ENCODE data around the gene PRG2.
A peak's percentile ranks its signal among the peaks of the same experiment; 100 is the strongest.
"Not testable (repeated sequence)": the region's sequence is repeated elsewhere in the genome, so short reads cannot be mapped to it uniquely, and the experiment has no call there.

Gene PRG2

GRCh38 chr11:57419146-57419545, 28.7 kb upstream of the PRG2 start:
- no peak for DNase-seq (ENCODE audit: low read depth)

GRCh38 chr11:57418131-57418530, 27.7 kb upstream of the PRG2 start:
- DNase-seq (ENCODE audit: low read depth): no peak

- DNase-seq (ENCODE audit: low read depth): peak; percentile 81
Observed at GRCh38 chr11:57417056-57417455, 26.6 kb upstream of the PRG2 start.

- DNase-seq (ENCODE audit: low read depth): no peak
Observed at GRCh38 chr11:57416436-57416835, 26.0 kb upstream of the PRG2 start.

- DNase-seq (ENCODE audit: low read depth): no peak
Observed at GRCh38 chr11:57414612-57415212, 24.3 kb upstream of the PRG2 start.

DNA sequence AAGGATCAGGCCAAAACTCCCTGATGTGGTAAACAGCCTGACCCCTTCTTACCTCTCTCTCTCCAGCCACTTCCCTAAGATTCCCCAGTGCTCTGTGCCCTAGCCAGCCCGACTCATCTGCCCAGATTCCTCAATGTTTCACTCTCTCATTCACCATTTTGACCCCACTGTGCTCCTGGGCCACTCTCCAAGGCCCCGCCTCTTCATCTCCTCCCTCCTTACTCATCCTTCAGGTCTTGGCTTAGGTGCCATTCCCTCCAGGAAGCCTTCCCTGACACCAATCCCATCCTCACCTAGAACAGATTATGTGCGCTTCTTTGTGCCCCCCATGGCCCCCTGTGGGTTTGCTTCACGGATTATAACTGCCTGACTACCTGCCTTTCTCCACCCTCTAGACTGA, 23.2 kb upstream of the PRG2 start:
- DNase-seq (ENCODE audit: low read depth): no peak

DNA sequence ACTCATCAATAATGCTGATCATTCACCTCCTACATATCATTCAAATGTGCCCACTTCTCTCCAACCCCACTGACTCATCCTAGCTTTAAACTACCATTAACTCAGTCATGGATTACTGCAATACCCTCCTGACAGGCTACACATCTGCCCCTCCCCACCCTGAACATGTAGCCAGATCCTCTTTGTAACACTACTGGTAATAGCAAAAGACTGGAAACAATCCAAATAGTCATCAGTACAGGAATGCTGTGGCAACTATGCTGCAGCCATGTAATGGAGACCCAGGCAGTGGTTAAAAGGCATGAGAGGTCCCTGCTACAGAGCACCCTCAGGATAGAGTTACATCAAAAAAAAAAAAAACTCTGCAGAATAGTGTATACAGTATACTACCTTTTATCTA, 19.8 kb upstream of the PRG2 start:
- DNase-seq (ENCODE audit: low read depth): peak; percentile 95

DNA sequence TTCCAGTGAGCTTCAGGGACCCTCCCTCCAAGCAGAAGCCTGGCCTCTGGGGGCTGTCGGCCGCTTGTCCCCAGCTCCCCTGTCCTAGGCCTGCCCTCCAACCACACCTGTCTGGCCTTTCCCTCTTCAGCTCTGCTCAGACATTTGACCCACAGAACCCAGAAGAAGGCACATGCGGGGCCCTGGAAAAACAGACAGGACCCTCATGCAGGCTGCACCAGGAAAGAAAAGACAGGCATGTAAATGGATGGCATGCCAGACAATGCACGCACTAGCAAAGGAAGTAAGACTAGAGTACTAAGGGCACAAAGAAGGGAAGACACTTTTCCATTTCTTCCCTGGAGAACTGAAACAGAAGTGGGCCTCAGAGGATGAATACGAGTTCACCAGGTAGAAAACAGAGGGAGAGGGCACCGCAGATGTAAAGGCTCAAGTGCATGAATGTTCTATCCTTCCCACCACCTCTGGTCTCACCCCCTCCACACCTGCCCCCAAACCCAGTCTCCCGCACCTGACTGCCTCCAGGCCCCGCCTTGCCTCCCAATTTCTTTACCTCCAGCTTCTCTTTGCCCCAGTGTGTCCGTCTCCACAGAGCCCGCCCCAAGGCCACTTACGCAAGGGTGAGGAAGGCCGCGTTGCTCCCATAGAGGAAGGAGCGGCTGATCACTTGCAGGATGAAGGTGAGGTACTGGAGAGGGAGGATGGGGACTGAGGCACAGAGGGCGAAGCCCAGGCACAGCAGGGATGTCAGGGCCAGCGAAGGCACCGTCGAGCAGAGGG, 19.1 kb upstream of the PRG2 start:
- no peak for DNase-seq (ENCODE audit: low read depth)

- DNase-seq (ENCODE audit: low read depth): no peak
Observed at GRCh38 chr11:57408771-57409170, 18.3 kb upstream of the PRG2 start.

GRCh38 chr11:57407941-57408475, 17.6 kb upstream of the PRG2 start:
- DNase-seq (ENCODE audit: low read depth): no peak

DNA sequence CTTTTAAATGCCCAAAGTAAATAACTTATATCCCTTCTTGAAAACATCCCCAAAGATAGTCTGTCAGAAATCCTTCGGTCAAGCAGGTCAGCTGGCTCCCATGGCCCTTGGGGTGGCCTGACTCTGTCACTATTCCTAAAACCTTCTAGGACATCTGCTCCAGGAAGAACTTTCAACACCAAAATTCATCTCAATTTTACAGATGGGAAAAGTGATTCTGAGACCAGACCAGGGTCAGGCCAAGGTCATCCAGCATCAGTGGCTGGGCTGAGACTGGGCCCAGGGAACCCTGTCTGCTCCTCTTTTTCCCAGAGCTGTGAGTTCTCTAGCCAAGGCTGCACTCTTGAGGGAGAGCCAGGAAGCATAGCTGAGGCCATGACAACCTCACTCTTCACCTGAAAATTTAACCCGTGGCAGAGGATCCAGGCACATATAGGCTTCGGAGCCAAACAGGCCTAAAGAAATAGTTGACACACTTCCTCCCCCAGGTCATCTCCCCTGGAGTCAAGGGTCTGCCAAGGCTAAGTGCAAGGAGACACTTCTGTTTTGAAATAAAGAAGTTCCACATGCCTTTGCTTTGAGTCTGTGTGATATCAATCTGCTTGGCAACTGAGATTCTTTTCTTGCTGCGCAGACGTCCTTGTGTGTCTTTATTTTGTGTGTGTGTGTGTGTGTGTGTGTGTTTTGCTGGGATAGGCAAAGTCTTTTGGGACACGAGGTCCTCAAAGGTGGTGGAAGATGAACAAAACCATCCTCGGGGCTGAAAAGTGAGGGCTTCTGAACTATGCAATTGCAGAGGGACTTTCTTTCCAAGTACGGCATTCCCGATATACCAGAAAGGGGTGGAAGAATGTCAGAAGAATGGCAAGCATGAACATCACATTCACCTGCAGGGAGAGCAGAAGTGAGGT, 16.8 kb upstream of the PRG2 start:
- DNase-seq (ENCODE audit: low read depth): peak; percentile 13

- DNase-seq (ENCODE audit: low read depth): peak; percentile 27
Observed at GRCh38 chr11:57406337-57406904, 16.0 kb upstream of the PRG2 start.

DNA sequence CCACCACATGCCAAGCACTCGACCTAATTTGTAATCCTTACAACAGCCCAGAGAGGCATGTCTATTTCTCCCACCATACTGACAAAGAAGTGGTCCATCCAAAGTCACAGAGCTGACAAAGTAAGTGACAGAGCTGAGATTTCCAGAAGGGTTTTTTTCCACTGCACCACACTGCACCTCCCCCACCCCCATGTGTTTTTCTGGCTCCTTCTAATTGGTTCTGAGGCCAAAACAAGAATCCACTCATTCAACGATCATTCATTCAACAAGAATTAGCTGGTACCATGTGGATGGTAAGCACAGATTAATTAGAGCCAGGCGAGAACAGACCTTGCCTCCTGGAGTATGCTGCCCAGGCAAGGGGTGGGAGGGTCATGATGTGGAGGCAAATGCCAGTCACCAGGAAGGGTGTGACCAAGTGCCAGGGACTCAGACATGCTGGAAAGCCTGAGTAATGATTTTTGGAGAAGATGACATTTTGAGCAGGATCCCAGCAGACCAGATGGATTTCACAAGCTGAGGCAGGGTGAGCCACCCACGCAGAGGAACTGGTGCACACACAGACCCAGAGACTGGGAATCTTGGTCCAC, 14.9 kb upstream of the PRG2 start:
- DNase-seq (ENCODE audit: low read depth): no peak

- no peak for DNase-seq (ENCODE audit: low read depth)
Observed at GRCh38 chr11:57403802-57404147, 13.3 kb upstream of the PRG2 start.

- not testable (repeated sequence) for DNase-seq (ENCODE audit: low read depth)
Observed at GRCh38 chr11:57403003-57403801, 12.8 kb upstream of the PRG2 start.

GRCh38 chr11:57402188-57403002, 11.9 kb upstream of the PRG2 start:
- no peak for DNase-seq (ENCODE audit: low read depth)

DNA sequence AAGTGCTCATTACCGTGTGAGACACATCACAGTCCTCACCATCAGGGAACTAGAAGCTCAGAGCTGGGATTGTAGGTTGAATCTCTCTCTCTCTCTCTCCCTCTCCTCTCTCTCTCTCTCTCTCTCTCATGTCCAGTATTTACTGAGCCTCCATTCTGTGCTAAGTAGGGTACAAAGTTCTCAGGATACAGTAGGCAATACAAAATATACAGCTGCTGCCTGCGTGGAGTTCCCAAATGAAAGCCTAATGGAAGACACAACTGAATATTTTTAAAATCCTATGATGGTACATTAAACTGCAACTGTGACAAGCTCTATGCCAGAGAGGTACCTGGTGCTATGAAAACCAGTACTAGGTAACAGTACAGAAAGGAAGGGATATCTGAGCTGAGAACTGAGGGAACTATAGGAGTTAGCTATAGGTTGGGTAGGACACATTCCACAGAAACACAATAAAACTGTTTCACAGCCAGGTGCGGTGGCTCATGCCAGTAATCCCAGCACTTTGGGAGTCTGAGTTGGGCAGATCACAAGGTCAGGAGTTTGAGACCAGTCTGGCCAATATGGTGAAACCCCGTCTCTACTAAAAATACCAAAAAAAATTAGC, 9.6 kb upstream of the PRG2 start:
- DNase-seq (ENCODE audit: low read depth): no peak

DNA sequence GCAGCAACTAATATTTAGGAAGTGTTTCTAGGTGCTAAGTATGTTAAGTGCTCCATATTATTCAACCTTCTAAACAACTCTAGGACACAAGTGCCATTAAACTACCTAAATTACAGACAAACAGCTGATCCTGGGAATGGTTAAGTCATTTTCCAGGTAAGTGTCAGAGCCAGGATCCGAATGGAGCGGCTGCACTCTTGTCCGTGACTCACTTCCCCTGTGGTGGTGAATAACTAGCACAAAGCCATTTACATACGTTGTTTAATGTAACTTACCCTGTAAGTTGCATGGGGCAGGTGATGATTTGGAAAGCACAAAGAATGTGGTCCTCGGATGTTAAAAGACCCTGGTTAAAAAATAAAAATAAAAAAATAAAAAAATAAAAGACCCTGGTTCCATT, 8.8 kb upstream of the PRG2 start:
- peak; percentile 14 for DNase-seq (ENCODE audit: low read depth)

GRCh38 chr11:57397394-57397990, 7.0 kb upstream of the PRG2 start:
- no peak for DNase-seq (ENCODE audit: low read depth)
